ENCODE measurements around the gene AFAP1L2. TPM values are rescaled to one million over a fixed set of nuclear protein-coding genes. Genes with fewer than 3 reads are reported as not detected.

AFAP1L2 gene
- total RNA-seq, 2 experiments from 2014 or later, result 2.3 to 8.6 TPM

- Histone ChIP-seq H2AFZ (ENCODE audit: low read length) (no peak overlapping the region), H4K20me1 (ENCODE audit: insufficient read depth, low read length) (no peaks in the 10 kb centered on the region), H3K9me3 (ENCODE audit: low read length) (no peaks in the 10 kb centered on the region), H3K27ac (ENCODE audit: low read depth, low read length, poor library complexity, severe bottlenecking) (no peak overlapping the region), H3K4me3 (ENCODE audit: low read depth, low read length, poor library complexity, severe bottlenecking) (no peak overlapping the region), H3K79me2 (ENCODE audit: insufficient read depth, low read depth, low read length) (no peaks in the 10 kb centered on the region), H3K36me3 (ENCODE audit: insufficient read depth, low read length) (no peaks in the 10 kb centered on the region), H3K4me1 (ENCODE audit: insufficient read depth, low read length, poor library complexity, severe bottlenecking) (no peaks in the 10 kb centered on the region), H3K4me2 (ENCODE audit: low read length) (no peak overlapping the region), H3K9me2 (ENCODE audit: insufficient read depth, low read length) (no peaks in the 10 kb centered on the region)
- BruUV-seq (replicated peaks), result no TSS peak
- TF ChIP-seq CTCF (conservative IDR thresholded peaks at IDR 0.05; ENCODE audit: low read length) (no peak), EZH2phosphoT487 (IDR thresholded peaks at IDR 0.05; ENCODE audit: borderline replicate concordance, low read depth, low read length) (no peak)
- POLR2A ChIA-PET, result no interaction called here
- CTCF ChIA-PET (ENCODE audit: unreplicated experiment), result no interaction called here
- no peak for DNase-seq (ENCODE audit: low spot score)
- intact Hi-C loops (cut with micrococcal nuclease; ENCODE audit: unreplicated experiment), result no loop called here
Observed at GRCh38 chr10:114311496-114312209, 92.6 kb downstream of the AFAP1L2 start.

- H3K79me2 ChIP-seq (ENCODE audit: insufficient read depth, low read depth, low read length), result no peaks in the 10 kb centered on the region
- no peak overlapping the region for H2AFZ ChIP-seq (ENCODE audit: low read length)
- no peak overlapping the region for H3K27ac ChIP-seq (ENCODE audit: low read depth, low read length, poor library complexity, severe bottlenecking)
- H3K9me3 ChIP-seq (ENCODE audit: low read length), result no peaks in the 10 kb centered on the region
- intact Hi-C loops (cut with micrococcal nuclease; ENCODE audit: unreplicated experiment), result no loop called here
- H3K4me2 ChIP-seq (ENCODE audit: low read length), result no peak overlapping the region
- BruUV-seq (replicated peaks), result no TSS peak
- H3K4me1 ChIP-seq (ENCODE audit: insufficient read depth, low read length, poor library complexity, severe bottlenecking), result no peaks in the 10 kb centered on the region
- no peaks in the 10 kb centered on the region for H4K20me1 ChIP-seq (ENCODE audit: insufficient read depth, low read length)
- POLR2A ChIA-PET, result no interaction called here
- no peaks in the 10 kb centered on the region for H3K9me2 ChIP-seq (ENCODE audit: insufficient read depth, low read length)
- no peak for TF ChIP-seq EZH2phosphoT487 (IDR thresholded peaks at IDR 0.05; ENCODE audit: borderline replicate concordance, low read depth, low read length)
- no peak for TF ChIP-seq CTCF (conservative IDR thresholded peaks at IDR 0.05; ENCODE audit: low read length)
- H3K4me3 ChIP-seq (ENCODE audit: low read depth, low read length, poor library complexity, severe bottlenecking), result no peak overlapping the region
- CTCF ChIA-PET (ENCODE audit: unreplicated experiment), result no interaction called here
- H3K36me3 ChIP-seq (ENCODE audit: insufficient read depth, low read length), result no peaks in the 10 kb centered on the region
- no peak for DNase-seq (ENCODE audit: low spot score)
Observed at GRCh38 chr10:114311023-114311422, 93.3 kb downstream of the AFAP1L2 start.

- BruUV-seq (replicated peaks), result no TSS peak
Observed at GRCh38 chr10:114310346-114310745, 94.0 kb downstream of the AFAP1L2 start.

More at GRCh38 chr10:114310346-114310745, 94.0 kb downstream of the AFAP1L2 start:
- no peak overlapping the region for H2AFZ ChIP-seq (ENCODE audit: low read length)
- H3K4me3 ChIP-seq (ENCODE audit: low read depth, low read length, poor library complexity, severe bottlenecking), result no peak overlapping the region
- CTCF ChIA-PET (ENCODE audit: unreplicated experiment), result no interaction called here
- H3K4me1 ChIP-seq (ENCODE audit: insufficient read depth, low read length, poor library complexity, severe bottlenecking), result no peaks in the 10 kb centered on the region
- no peak for DNase-seq (ENCODE audit: low spot score)
- H3K27ac ChIP-seq (ENCODE audit: low read depth, low read length, poor library complexity, severe bottlenecking), result no peak overlapping the region
- H3K36me3 ChIP-seq (ENCODE audit: insufficient read depth, low read length), result no peaks in the 10 kb centered on the region
- TF ChIP-seq EZH2phosphoT487 (IDR thresholded peaks at IDR 0.05; ENCODE audit: borderline replicate concordance, low read depth, low read length) (no peak), CTCF (conservative IDR thresholded peaks at IDR 0.05; ENCODE audit: low read length) (no peak)
- no peaks in the 10 kb centered on the region for H4K20me1 ChIP-seq (ENCODE audit: insufficient read depth, low read length)
- no peaks in the 10 kb centered on the region for H3K9me3 ChIP-seq (ENCODE audit: low read length)
- POLR2A ChIA-PET, result no interaction called here
- intact Hi-C loops (cut with micrococcal nuclease; ENCODE audit: unreplicated experiment), result no loop called here
- no peak overlapping the region for H3K4me2 ChIP-seq (ENCODE audit: low read length)
- no peaks in the 10 kb centered on the region for H3K79me2 ChIP-seq (ENCODE audit: insufficient read depth, low read depth, low read length)
- H3K9me2 ChIP-seq (ENCODE audit: insufficient read depth, low read length), result no peaks in the 10 kb centered on the region
